Stimulated activated naive CD4-positive, alpha-beta T cell treated with Interleukin-2 at 50 U/mL for 16 hours (primary cell): ENCODE measurements around the gene SAPCD1.
"Not testable (repeated sequence)": the region's sequence is repeated elsewhere in the genome, so short reads cannot be mapped to it uniquely, and the experiment has no call there.

Experiments used
- DNase-seq: peaks from one replicate; lab custom pipeline; 2025; lab: John Stamatoyannopoulos, UW

The SAPCD1 gene

GRCh38 chr6:31801031-31801927 lies 38.8 kb downstream of the SAPCD1 start:
- DNase-seq: not testable (repeated sequence)

- DNase-seq: no peak
Measured at GRCh38 chr6:31805939-31806469, 43.5 kb downstream of the SAPCD1 start.

- DNase-seq: peak; percentile 96
Measured at GRCh38 chr6:31806470-31807272, 44.2 kb downstream of the SAPCD1 start, which contains the start of gene LSM2. TSS of gene LSM2 (minus strand) at chr6:31806966. CDS start at chr6:31806757, 209 bp downstream.

GRCh38 chr6:31808599-31808998 lies 46.1 kb downstream of the SAPCD1 start:
- not testable (repeated sequence) for DNase-seq

GRCh38 chr6:31811645-31812044 lies 49.2 kb downstream of the SAPCD1 start:
- no peak for DNase-seq

GRCh38 chr6:31813465-31813849 lies 51.0 kb downstream of the SAPCD1 start:
- no peak for DNase-seq
